ENCODE data around the gene PAX3.

DNA sequence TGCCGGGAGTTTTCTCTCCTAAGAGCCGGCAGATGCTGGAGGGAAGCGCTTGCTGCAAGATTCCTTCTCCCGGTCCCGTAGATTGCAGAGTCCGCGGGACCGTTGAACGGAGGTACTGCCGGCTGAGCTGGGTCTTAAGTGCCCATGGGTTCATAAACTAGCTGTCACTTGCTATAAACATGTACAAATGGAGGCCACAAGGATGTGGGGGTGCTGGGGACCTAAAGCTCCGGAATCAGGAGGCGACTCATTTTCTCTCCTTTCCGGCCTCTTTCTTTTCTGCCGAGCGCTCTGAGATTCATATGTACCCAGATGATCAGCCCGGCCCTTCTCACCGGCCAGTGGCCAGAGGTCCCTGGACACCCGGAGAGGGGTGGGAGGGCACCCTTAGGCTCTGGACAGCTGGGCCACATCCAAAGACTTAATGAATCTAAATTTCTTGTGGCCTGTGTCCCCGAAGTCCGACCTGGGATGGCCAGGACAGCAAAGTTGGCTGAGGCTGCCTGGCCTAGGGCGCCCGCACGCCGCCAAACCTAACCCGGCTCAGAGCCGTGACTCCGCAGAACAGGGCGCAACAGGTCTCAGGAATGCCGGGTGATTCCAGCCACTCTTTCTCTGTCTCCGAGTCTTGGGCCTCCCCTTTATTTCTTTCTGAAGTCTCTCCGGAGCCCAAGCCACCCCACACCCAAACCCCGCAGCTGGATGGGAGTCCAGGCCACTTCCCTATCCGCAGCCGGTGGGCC lies 2.4 kb upstream of the PAX3 start:
- TF ChIP-seq, protein P1, sequence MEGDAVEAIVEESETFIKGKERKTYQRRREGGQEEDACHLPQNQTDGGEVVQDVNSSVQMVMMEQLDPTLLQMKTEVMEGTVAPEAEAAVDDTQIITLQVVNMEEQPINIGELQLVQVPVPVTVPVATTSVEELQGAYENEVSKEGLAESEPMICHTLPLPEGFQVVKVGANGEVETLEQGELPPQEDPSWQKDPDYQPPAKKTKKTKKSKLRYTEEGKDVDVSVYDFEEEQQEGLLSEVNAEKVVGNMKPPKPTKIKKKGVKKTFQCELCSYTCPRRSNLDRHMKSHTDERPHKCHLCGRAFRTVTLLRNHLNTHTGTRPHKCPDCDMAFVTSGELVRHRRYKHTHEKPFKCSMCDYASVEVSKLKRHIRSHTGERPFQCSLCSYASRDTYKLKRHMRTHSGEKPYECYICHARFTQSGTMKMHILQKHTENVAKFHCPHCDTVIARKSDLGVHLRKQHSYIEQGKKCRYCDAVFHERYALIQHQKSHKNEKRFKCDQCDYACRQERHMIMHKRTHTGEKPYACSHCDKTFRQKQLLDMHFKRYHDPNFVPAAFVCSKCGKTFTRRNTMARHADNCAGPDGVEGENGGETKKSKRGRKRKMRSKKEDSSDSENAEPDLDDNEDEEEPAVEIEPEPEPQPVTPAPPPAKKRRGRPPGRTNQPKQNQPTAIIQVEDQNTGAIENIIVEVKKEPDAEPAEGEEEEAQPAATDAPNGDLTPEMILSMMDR (IDR thresholded peaks at IDR 0.05; ENCODE audit: low read length), result no peak
- no peak for TF ChIP-seq EZH2 (optimal IDR thresholded peaks at IDR 0.05; ENCODE audit: low read depth, low read length)

Data from MM.1S (cell line).